ENCODE data around the gene ZFYVE19.
"Not testable (repeated sequence)": the region's sequence is repeated elsewhere in the genome, so short reads cannot be mapped to it uniquely, and the experiment has no call there.

ZFYVE19 gene

GRCh38 chr15:40847223-40847961, 40.5 kb downstream of the ZFYVE19 start:
- DNase-seq: peak; percentile 55

DNA sequence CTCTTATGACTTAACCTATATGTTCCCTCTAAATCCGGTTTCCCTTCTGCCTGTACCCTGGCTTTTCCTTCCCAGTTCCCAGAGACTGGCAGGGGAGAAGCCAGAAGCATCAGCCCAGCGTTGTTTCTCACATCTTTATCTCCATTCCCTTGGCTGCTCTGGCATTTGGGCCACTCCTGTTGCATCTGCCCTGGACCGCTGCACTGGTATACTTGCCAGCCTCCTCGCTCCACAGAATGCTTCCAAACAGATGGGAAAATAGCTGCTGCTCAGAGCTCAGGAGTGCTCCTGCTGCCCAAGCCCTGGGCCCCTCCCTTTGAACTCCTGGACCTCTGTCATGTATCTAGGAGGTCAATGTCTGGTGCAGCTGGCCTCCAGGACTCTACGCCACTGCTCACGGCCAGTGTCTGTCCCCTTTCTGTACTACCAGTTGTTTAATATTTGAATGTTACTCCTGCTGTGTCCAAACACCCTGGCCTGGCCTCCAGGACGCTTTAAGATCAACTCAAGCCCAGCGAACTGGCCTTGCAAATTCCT, 43.8 kb downstream of the ZFYVE19 start:
- no peak for DNase-seq

DNA sequence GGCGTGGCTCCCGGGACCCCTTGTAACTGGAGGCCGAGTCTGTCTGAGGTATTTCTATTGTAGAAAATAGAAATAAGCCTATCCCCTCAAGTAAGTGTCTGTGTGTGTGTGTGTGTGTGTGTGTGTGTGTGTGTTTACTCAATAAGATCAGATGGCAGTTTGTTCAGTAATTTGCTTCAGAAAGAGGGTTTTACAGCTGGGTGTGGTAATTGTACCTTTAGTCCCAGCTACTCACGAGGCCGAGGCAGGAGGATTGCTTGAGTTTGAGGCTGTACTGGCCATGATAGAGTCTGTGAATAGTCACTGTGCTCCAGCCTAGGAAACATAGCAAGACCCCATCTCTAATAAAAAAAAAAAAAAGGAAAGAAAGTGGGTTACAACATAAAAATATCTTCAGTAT, 45.6 kb downstream of the ZFYVE19 start:
- no peak for DNase-seq

GRCh38 chr15:40853241-40853890, 46.5 kb downstream of the ZFYVE19 start:
- no peak for DNase-seq

DNA sequence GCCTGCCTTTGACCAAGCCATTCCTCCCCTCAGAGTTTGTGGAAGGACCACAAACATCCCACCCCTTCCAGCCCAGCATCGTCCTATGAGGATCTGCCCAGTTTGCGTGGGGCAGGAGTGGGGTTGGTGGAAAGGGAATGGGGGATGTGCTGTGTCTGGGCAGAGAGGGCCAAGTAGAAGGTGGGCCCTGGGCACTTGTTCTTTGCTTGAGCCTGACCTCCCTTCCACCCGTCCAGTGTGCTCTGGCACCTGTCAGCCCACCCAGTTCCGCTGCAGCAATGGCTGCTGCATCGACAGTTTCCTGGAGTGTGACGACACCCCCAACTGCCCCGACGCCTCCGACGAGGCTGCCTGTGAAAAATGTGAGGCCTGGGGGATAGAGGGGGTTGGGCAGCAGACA, 47.3 kb downstream of the ZFYVE19 start:
- no peak for DNase-seq

- DNase-seq: no peak
Observed at GRCh38 chr15:40855706-40856234, 48.9 kb downstream of the ZFYVE19 start.

DNA sequence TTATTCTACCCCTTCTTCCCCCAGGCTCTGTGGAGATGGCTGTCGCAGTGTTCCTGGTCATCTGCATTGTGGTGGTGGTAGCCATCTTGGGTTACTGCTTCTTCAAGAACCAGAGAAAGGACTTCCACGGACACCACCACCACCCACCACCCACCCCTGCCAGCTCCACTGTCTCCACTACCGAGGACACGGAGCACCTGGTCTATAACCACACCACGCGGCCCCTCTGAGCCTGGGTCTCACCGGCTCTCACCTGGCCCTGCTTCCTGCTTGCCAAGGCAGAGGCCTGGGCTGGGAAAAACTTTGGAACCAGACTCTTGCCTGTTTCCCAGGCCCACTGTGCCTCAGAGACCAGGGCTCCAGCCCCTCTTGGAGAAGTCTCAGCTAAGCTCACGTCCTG, 49.9 kb downstream of the ZFYVE19 start:
- DNase-seq: no peak

- peak; percentile 32 for DNase-seq
Observed at GRCh38 chr15:40857601-40858341, 50.9 kb downstream of the ZFYVE19 start.

GRCh38 chr15:40858706-40859105, 51.8 kb downstream of the ZFYVE19 start:
- DNase-seq: no peak

DNA sequence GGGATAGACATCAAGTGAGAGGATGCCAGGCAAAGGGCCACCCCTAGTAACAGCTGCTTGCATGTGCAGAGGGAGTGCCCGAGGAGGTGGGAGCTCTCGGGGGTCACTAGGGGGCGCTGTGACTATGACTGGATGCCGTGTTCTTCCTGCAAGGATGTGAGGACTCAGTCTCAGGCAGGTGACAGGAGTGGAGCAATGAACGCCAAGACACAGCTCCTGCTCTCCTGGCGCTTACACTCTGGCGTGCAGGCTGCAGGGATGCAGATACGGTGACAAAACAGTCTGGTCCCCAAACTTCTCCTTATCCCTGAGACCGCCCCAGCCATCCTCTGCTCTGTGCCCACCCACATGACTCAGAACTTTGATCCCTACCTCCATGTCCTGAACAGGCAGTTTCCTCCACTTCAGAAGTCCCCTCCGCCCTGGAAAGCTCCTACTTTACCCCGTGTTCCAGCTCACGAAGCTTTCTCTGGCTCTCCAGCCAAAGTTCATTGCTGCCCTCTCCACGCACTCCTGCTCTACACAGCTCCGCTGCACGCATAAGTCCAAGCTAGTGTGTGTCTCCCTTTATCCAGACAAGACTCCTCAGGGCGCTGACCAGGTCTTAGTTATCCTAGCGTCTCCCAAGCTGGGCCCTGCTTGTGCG, 52.4 kb downstream of the ZFYVE19 start:
- DNase-seq: peak; percentile 32

DNA sequence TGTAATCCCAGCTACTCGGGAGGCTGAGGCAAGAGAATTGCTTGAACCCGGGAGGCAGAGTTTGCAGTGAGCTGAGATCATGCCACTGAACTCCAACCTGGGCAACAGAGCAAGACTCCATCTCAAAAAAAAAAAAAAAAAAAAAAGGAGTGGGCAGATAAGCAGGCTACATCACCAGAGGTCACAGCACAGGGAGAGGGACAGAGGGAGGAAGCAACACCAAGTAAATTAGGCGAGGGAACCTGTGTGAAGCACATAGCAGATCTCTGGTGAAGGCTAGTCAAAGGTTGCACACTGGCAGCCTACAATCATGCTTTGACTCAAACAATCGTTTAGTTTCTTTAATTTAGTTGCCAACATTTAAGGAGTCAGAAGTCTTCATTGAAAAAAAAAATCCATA, 54.3 kb downstream of the ZFYVE19 start:
- DNase-seq: not testable (repeated sequence)

GRCh38 chr15:40863660-40864270, 56.9 kb downstream of the ZFYVE19 start:
- DNase-seq: no peak

Measured in NCI-H226 (cell line).